Stimulated activated CD4-positive, alpha-beta T cell treated with anti-CD3 and anti-CD28 coated beads, Interleukin-2, amount 100 ng/mL, for 24 hours (primary cell): ENCODE data around the gene ITPRID1.
"Not testable (repeated sequence)": the region's sequence is repeated elsewhere in the genome, so short reads cannot be mapped to it uniquely, and the experiment has no call there.

ENCODE experiments used
- DNase-seq, 2 donors: peaks; one replicate each; pipeline ENCODE4 v3.0.0-alpha.2; 2020

ITPRID1 gene

GRCh38 chr7:31517513-31517912 lies 3.6 kb downstream of the ITPRID1 start:
- no peak for DNase-seq

- DNase-seq, result no peak
These were observed 4.9 kb downstream of the ITPRID1 start for GRCh38 chr7:31518766-31519165.

GRCh38 chr7:31521336-31522010 lies 7.6 kb downstream of the ITPRID1 start:
- no peak for DNase-seq

GRCh38 chr7:31526864-31527263 lies 13.0 kb downstream of the ITPRID1 start:
- no peak for DNase-seq

- DNase-seq, result no peak
These were observed 15.2 kb downstream of the ITPRID1 start for GRCh38 chr7:31529103-31529502.

- DNase-seq, result not testable (repeated sequence)
These were observed 26.8 kb downstream of the ITPRID1 start for GRCh38 chr7:31540651-31541185.

- DNase-seq, result no peak
These were observed 31.7 kb downstream of the ITPRID1 start for GRCh38 chr7:31545549-31545948.

GRCh38 chr7:31549611-31550010 lies 35.7 kb downstream of the ITPRID1 start:
- DNase-seq, result no peak

GRCh38 chr7:31550432-31550831 lies 36.5 kb downstream of the ITPRID1 start:
- no peak for DNase-seq

- no peak for DNase-seq
These were observed 39.8 kb downstream of the ITPRID1 start for GRCh38 chr7:31553661-31554081.

GRCh38 chr7:31562002-31562401 lies 48.1 kb downstream of the ITPRID1 start:
- DNase-seq, result no peak

GRCh38 chr7:31563522-31563921 lies 49.6 kb downstream of the ITPRID1 start:
- DNase-seq, result no peak

GRCh38 chr7:31563951-31564350 lies 50.1 kb downstream of the ITPRID1 start:
- DNase-seq, result no peak

- no peak for DNase-seq
These were observed 50.8 kb downstream of the ITPRID1 start for GRCh38 chr7:31564661-31565060.

- no peak for DNase-seq
These were observed 55.6 kb downstream of the ITPRID1 start for GRCh38 chr7:31569528-31569927.

- DNase-seq, result no peak
These were observed 69.6 kb downstream of the ITPRID1 start for GRCh38 chr7:31583526-31583925.

- no peak for DNase-seq
These were observed 70.1 kb downstream of the ITPRID1 start for GRCh38 chr7:31583942-31584341.

- no peak for DNase-seq
These were observed 81.5 kb downstream of the ITPRID1 start for GRCh38 chr7:31595390-31595789.

- no peak for DNase-seq
These were observed 88.2 kb downstream of the ITPRID1 start for GRCh38 chr7:31602041-31602625.

- DNase-seq, result no peak
These were observed 89.2 kb downstream of the ITPRID1 start for GRCh38 chr7:31603046-31603445.

GRCh38 chr7:31613604-31614003 lies 99.7 kb downstream of the ITPRID1 start:
- DNase-seq, result no peak

- DNase-seq, result no peak
These were observed 119.6 kb downstream of the ITPRID1 start for GRCh38 chr7:31633467-31633866.

- DNase-seq, result no peak
These were observed 120.1 kb downstream of the ITPRID1 start for GRCh38 chr7:31633894-31634494.

GRCh38 chr7:31640381-31640780 lies 126.5 kb downstream of the ITPRID1 start:
- DNase-seq, result no peak
